ENCODE measurements around the gene MYH10.

MYH10 gene

DNA sequence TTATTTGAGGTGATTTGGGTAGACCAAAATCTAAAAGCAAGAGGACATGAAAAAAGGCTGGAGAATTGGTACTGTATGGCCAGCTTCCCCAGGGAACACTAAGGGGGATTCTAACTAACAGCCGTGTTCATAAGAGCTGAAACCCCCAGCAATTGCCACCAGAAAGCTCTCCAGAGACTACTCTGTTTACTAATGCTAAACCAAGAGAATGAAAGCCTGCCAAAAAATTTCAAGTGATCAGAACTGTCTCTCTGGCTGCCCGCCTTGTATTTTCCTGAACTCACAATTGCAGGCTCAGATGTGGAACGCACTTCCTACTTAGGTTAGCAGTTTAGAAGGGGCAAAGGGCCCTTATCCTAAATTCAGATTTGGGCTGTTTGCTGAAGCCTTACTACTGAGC is 24.1 kb downstream of the MYH10 start:
- ChIA-PET CTCF (interaction anchor here (0.6 kb wide), 1 partner anchor 24 kb away, joined by 4 read pairs; the partner anchor contains the start of gene MYH10), POLR2A (interaction anchor here (1.6 to 1.9 kb wide), 2 partner anchors 24 kb away, joined by 3 to 6 read pairs; partner anchors contain the start of gene MYH10)
- peak overlapping the region; percentile 29; the same call in 1 of the 2 replicates for H3K27ac ChIP-seq (ENCODE audit: extremely low read depth, low read depth, low read length)
- peaks cover 23% of the 10 kb centered on the region in 2 experiments for H3K36me3 ChIP-seq (ENCODE audit: control insufficient read depth in 2 of 2, insufficient read depth in 1 of 2, low read length in 2 of 2)
- peaks cover 31% of the 10 kb centered on the region for H3K4me1 ChIP-seq (ENCODE audit: control insufficient read depth, insufficient read depth, low read length)
- no peaks in the 10 kb centered on the region for H3K9me3 ChIP-seq (ENCODE audit: control insufficient read depth, insufficient read depth, low read depth, low read length)
- no peak overlapping the region for H3K4me3 ChIP-seq (ENCODE audit: low read depth, low read length)
- TF ChIP-seq ZNF341 (tag by site-specific recombination; IDR thresholded peaks at IDR 0.05; ENCODE audit: low read depth) = 0 out of 2 replicates have a peak, but pooled peaks have one; percentile 34
- TF ChIP-seq MZF1 (tag by site-specific recombination; IDR thresholded peaks at IDR 0.05; ENCODE audit: borderline replicate concordance) = peak; percentile 45; the same call in 1 of the 2 replicates
- TF ChIP-seq GLIS1 (tag by site-specific recombination; IDR thresholded peaks at IDR 0.05) = peak; percentile 53; the same call in 1 of the 2 replicates
- TF ChIP-seq ZNF501 (tag by site-specific recombination; IDR thresholded peaks at IDR 0.05) = no peak

DNA sequence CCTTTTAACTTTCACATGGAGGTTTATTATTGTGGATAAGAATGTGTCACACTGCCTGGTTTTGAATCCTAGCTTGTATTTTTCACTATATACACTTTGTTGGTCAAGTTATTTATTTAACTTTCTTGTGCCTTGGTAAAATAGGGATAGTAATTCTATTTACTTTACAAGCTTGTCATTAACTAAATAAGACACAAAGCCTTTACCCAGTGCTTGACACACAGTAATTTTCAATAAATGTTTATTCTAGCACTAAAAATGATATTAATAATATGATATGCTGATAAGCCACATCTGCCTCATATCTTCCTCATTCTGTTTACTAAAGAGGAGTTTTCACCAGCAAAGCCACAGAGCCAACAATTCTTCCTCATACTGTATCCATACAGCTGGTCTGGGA is 27.8 kb downstream of the MYH10 start:
- POLR2A ChIA-PET = no interaction called here
- no peak for TF ChIP-seq ZBTB21 (tag by site-specific recombination; IDR thresholded peaks at IDR 0.05)
- TF ChIP-seq ZNF223 (tag by site-specific recombination; IDR thresholded peaks at IDR 0.05) = no peak
- TF ChIP-seq, protein P1, sequence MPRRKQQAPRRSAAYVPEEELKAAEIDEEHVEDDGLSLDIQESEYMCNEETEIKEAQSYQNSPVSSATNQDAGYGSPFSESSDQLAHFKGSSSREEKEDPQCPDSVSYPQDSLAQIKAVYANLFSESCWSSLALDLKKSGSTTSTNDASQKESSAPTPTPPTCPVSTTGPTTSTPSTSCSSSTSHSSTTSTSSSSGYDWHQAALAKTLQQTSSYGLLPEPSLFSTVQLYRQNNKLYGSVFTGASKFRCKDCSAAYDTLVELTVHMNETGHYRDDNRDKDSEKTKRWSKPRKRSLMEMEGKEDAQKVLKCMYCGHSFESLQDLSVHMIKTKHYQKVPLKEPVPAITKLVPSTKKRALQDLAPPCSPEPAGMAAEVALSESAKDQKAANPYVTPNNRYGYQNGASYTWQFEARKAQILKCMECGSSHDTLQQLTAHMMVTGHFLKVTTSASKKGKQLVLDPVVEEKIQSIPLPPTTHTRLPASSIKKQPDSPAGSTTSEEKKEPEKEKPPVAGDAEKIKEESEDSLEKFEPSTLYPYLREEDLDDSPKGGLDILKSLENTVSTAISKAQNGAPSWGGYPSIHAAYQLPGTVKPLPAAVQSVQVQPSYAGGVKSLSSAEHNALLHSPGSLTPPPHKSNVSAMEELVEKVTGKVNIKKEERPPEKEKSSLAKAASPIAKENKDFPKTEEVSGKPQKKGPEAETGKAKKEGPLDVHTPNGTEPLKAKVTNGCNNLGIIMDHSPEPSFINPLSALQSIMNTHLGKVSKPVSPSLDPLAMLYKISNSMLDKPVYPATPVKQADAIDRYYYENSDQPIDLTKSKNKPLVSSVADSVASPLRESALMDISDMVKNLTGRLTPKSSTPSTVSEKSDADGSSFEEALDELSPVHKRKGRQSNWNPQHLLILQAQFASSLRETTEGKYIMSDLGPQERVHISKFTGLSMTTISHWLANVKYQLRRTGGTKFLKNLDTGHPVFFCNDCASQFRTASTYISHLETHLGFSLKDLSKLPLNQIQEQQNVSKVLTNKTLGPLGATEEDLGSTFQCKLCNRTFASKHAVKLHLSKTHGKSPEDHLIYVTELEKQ (tag by site-specific recombination; IDR thresholded peaks at IDR 0.05; ENCODE audit: borderline replicate concordance) = no peak
- no peak for TF ChIP-seq ZNF132 (tag by site-specific recombination; IDR thresholded peaks at IDR 0.05; ENCODE audit: borderline replicate concordance)
- peaks cover 20% of the 10 kb centered on the region for H3K4me1 ChIP-seq (ENCODE audit: control insufficient read depth, insufficient read depth, low read length)
- peaks cover 34 to 44% of the 10 kb centered on the region in 2 experiments for H3K36me3 ChIP-seq (ENCODE audit: control insufficient read depth in 2 of 2, insufficient read depth in 1 of 2, low read length in 2 of 2)
- no peak overlapping the region for H3K4me3 ChIP-seq (ENCODE audit: low read depth, low read length)
- H3K9me3 ChIP-seq (ENCODE audit: control insufficient read depth, insufficient read depth, low read depth, low read length) = no peaks in the 10 kb centered on the region
- CTCF ChIA-PET = interaction anchor here (0.6 kb wide), 1 partner anchor 919 kb away, joined by 3 read pairs; no protein-coding TSS in a partner anchor
- no peak overlapping the region for H3K27ac ChIP-seq (ENCODE audit: extremely low read depth, low read depth, low read length)

DNA sequence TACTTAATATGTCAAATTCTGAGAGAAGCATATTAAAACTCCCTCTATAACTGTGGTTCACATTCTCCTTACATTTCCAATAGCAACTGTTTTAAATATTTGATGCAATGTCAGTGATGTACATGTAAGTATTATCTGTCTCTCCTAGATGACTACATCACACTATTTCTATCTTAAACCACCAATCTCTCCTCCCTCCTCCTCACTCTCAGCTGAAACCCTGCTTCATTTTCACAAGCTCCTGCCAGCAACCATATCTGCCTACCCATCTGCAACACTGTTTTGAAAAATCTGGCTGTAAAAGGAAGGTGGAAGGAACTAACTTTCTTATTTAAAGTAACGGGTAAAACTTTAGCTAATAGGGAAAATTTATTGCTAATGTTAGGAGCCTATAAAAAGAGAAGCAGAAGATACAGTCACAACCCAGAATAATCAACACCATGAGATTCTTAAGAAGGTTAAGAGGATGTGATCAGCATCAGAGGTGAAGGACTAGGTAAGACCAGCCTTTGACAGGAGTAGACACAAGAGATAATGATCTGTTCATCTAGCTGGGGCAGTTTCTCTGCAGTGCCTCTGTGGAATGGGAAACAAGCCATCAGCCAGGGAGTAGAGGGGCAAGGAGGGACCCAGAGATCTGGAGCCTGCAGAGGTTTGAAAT is 31.0 kb downstream of the MYH10 start:
- TF ChIP-seq, protein P2, sequence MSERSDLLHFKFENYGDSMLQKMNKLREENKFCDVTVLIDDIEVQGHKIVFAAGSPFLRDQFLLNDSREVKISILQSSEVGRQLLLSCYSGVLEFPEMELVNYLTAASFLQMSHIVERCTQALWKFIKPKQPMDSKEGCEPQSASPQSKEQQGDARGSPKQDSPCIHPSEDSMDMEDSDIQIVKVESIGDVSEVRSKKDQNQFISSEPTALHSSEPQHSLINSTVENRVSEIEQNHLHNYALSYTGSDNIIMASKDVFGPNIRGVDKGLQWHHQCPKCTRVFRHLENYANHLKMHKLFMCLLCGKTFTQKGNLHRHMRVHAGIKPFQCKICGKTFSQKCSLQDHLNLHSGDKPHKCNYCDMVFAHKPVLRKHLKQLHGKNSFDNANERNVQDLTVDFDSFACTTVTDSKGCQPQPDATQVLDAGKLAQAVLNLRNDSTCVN (tag by site-specific recombination; optimal IDR thresholded peaks at IDR 0.05) = no peak
- TF ChIP-seq ZNF776 (tag by site-specific recombination; IDR thresholded peaks at IDR 0.05; ENCODE audit: borderline replicate concordance) (no peak), ZBTB7A (tag by site-specific recombination; IDR thresholded peaks at IDR 0.05; ENCODE audit: low read depth) (no peak), ZNF830 (tag by site-specific recombination; IDR thresholded peaks at IDR 0.05; ENCODE audit: low read depth) (no peak), ZNF621 (tag by site-specific recombination; IDR thresholded peaks at IDR 0.05) (no peak), ZNF146 (tag by site-specific recombination; IDR thresholded peaks at IDR 0.05) (no peak), HOXD13 (CRISPR knock-in tag; IDR thresholded peaks at IDR 0.05; ENCODE audit: borderline replicate concordance) (no peak), ZNF514 (tag by site-specific recombination; IDR thresholded peaks at IDR 0.05) (no peak), ZBTB1 (tag by site-specific recombination; IDR thresholded peaks at IDR 0.05) (no peak)
- TF ChIP-seq, protein P3, sequence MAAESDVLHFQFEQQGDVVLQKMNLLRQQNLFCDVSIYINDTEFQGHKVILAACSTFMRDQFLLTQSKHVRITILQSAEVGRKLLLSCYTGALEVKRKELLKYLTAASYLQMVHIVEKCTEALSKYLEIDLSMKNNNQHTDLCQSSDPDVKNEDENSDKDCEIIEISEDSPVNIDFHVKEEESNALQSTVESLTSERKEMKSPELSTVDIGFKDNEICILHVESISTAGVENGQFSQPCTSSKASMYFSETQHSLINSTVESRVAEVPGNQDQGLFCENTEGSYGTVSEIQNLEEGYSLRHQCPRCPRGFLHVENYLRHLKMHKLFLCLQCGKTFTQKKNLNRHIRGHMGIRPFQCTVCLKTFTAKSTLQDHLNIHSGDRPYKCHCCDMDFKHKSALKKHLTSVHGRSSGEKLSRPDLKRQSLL (tag by site-specific recombination; IDR thresholded peaks at IDR 0.05) = no peak
- CTCF ChIA-PET = interaction anchor here (1.3 kb wide), 1 partner anchor 232 kb away, joined by 3 read pairs; no protein-coding TSS in a partner anchor
- Histone ChIP-seq H3K9me3 (ENCODE audit: control insufficient read depth, insufficient read depth, low read depth, low read length) (no peaks in the 10 kb centered on the region), H3K36me3 (ENCODE audit: control insufficient read depth in 2 of 2, insufficient read depth in 1 of 2, low read length in 2 of 2) (peaks cover 38 to 47% of the 10 kb centered on the region in 2 experiments), H3K4me1 (ENCODE audit: control insufficient read depth, insufficient read depth, low read length) (peaks cover 5% of the 10 kb centered on the region; the same call in 1 of the 2 replicates), H3K27ac (ENCODE audit: extremely low read depth, low read depth, low read length) (no peak overlapping the region), H3K4me3 (ENCODE audit: low read depth, low read length) (no peak overlapping the region)
- POLR2A ChIA-PET = no interaction called here
